Astrocyte of the hippocampus (primary cell): Measurements from ENCODE around the gene ARFGEF3.
"Not testable (repeated sequence)": the region's sequence is repeated elsewhere in the genome, so short reads cannot be mapped to it uniquely, and the experiment has no call there.

Experiments used
- DNase-seq: peaks from one replicate; pipeline ENCODE4 v3.0.0; 2011; ENCODE audit warnings: low read depth, low spot score

ARFGEF3 gene

GRCh38 chr6:138346302-138347195, 184.8 kb downstream of the ARFGEF3 start:
- DNase-seq, result peak; percentile 54

DNA sequence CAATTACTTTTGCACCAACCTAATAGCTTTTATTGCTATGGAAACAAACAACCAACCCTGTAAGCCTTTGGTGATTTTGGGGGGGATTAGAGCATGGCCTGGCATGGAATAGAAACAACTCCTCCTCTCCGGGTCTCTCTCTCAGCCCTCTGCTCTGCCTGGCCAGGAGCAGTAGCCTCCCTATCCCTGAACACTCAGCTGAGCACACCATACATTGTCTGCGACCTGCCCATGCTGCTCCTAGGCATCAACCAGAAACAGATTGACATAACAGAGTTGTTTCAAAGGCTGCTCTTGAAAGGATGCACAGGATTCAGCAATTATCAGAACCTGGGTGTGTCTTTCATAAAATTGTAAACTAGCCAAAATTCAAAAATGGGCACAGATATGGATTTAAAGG, 186.1 kb downstream of the ARFGEF3 start:
- no peak for DNase-seq

GRCh38 chr6:138349891-138350290, 188.2 kb downstream of the ARFGEF3 start:
- DNase-seq, result peak; percentile 75

DNA sequence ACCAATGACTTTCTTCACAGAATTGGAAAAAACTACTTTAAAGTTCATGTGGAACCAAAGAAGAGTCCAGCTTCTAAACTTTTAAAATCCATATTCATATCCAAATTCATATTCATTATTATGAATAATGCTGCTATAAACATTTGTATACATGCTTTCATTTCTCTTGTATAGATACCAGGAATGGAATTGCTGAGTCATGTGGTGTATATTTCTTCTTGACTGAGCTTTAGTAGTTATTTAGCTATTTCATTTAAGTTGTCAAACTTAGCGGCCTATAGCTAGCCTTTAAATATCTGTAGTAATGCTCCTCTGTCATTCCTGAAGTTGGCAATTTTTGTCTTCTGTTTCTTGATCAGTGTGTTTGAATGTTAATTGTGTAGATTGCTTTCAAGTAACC, 196.2 kb downstream of the ARFGEF3 start:
- DNase-seq, result no peak

- DNase-seq, result not testable (repeated sequence)
Measured at GRCh38 chr6:138368684-138369083, 206.9 kb downstream of the ARFGEF3 start.

- no peak for DNase-seq
Measured at GRCh38 chr6:138370631-138371451, 209.1 kb downstream of the ARFGEF3 start.

- no peak for DNase-seq
Measured at GRCh38 chr6:138371452-138371711, 209.6 kb downstream of the ARFGEF3 start.

GRCh38 chr6:138371720-138372119, 210.0 kb downstream of the ARFGEF3 start:
- peak; percentile 65 for DNase-seq

- DNase-seq, result no peak
Measured at GRCh38 chr6:138372711-138373463, 211.1 kb downstream of the ARFGEF3 start.

DNA sequence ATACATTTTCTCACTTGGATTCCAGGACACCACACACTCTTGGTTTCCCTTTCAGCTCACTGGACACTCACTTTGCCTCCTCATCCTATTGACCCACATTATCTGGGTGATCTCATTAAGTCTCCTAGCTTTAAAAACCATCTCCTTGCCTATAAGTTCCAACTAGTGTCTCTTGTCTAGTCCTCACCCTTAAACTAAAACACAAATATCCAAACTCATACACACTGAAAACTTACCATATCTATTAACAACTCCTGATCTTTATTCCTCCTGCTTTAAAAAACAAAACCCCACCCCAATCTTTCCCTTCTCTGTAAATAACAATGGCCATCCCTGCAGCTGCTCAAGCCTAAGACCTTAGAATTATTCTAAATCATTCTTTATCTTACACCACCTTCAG, 212.5 kb downstream of the ARFGEF3 start:
- DNase-seq, result no peak

- no peak for DNase-seq
Measured at GRCh38 chr6:138374815-138375214, 213.1 kb downstream of the ARFGEF3 start.

- DNase-seq, result no peak
Measured at GRCh38 chr6:138377042-138377441, 215.3 kb downstream of the ARFGEF3 start.

GRCh38 chr6:138377844-138378243, 216.1 kb downstream of the ARFGEF3 start, which contains the start of gene SMIM28:
Gene SMIM28, plus strand, starts transcription at chr6:138377905. Its CDS starts 168 bp downstream, at chr6:138378073.
- DNase-seq, result no peak

GRCh38 chr6:138378463-138378862, 216.7 kb downstream of the ARFGEF3 start:
- DNase-seq, result no peak

DNA sequence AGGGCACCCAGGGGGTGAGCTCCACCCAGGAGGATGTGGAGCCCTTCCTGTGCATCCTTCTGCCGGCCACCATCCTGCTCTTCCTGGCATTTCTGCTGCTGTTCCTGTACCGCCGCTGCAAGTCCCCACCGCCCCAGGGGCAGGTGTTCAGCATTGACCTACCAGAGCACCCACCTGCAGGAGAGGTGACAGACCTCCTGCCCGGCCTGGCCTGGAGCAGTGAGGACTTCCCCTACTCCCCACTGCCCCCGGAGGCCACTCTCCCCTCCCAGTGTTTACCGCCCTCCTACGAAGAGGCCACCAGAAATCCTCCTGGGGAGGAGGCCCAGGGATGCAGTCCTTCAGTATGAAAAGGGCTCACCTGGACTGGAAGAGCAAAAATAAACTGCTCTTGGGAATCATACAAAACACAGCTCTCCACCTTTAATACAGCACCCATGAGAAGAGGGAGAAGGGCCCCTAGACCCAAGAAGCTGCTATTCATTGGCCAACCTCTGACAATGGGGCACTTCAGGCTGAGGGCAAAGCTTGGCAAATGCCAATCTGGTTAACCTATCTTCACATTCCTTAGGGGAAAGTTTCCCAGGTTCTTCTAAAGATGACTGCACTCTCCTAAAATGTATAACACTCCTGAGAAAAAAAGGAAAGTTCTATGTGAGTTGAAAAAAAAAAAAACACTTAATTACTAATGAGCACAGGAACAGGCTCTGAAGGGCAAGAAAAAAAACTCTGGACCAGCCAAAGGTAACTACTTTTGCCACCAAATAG, 220.9 kb downstream of the ARFGEF3 start:
- peak; percentile 36 for DNase-seq

DNA sequence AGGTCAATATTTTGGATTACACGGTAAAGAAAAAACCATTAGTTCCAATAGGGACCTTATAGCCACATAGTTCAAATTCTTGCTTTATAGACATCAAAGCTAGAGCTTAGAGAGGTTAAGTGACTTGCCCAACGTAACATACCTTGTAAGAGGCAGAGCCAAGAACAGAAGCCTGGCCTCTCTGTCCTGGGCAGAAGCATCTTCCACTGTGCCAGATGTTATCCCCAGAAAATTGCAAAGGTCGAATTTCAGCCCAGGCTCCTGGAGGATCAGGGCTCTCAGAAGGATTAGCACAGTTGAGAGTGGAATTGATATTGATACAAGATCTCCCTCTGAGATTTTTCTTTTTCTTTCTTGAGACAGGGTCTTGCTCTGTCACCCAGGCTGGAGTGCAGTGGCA, 222.0 kb downstream of the ARFGEF3 start:
- DNase-seq, result no peak

GRCh38 chr6:138386897-138387296, 225.2 kb downstream of the ARFGEF3 start:
- DNase-seq, result no peak

GRCh38 chr6:138387577-138388368, 226.0 kb downstream of the ARFGEF3 start:
- DNase-seq, result no peak

GRCh38 chr6:138389551-138389950, 227.8 kb downstream of the ARFGEF3 start:
- no peak for DNase-seq
